Renal cortical epithelial cell (primary cell): ENCODE measurements around the gene TSHZ2. TPM values are rescaled to one million over a fixed set of nuclear protein-coding genes. Genes with fewer than 3 reads are reported as not detected.
A peak's percentile ranks its signal among the peaks of the same experiment; 100 is the strongest.
"Not testable (repeated sequence)": the region's sequence is repeated elsewhere in the genome, so short reads cannot be mapped to it uniquely, and the experiment has no call there.

Source experiments
- DNase-seq: peaks from one replicate; pipeline ENCODE4 v3.0.0-alpha.2; 2011; ENCODE audit warnings: low read depth
- total RNA-seq: library from RNA; depleted of rRNA; stranded (reverse); fragments of >200 nt; gene quantifications from 2 replicates; pipeline ENCODE4 v1.2.3, GENCODE V29; 2014

The TSHZ2 gene
- total RNA-seq, 1 donor from 2014 or later, result 0.30 TPM

DNA sequence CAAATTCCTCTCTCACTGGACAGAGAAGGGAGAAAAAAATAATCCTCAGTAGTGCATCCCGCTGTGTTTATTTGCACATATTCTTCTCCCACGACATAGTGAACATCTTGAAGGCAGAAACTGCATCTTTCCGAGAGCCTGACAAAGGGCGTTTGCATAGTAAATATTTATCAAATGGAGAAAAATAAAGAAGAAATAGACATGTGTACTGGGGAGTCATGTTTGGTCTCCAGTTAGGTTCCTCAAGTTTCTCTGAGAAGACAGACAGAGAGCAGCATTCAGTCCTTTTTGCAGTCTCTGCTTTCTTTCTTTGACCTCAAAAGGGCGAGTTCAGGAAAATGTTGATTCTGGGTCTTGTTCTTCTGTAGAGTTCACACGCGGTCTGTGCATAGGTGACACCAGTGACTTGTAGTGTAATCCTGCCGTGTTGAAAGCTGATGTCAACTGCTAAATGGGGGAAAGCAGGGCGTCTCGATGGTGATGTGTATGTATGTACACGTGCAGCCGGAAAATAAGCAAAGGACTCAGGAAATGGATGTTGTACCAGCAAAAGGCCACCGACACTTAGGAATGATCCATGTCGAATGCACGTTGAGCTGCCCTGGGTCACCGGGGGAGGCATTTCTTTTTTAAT, 335.9 kb downstream of the TSHZ2 start:
- no peak for DNase-seq

DNA sequence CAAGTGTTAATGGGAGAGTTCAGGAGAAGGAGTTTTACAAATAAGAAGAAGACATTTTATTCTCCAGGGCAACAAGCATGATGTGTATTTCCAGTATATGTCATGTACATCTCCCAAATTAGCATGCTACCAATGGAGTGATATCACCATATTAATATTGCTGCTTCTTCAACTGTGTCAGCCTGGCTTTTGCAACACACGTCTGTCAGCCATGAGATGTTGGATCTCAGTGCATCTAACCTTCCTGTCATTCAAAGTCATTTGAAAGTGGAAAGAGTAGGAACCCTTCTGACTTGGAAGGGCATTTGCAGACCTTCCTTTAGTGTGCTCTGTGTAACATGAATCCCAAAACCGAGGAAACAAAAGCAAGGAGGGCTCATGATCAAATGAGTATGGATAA, 337.4 kb downstream of the TSHZ2 start:
- no peak for DNase-seq

DNA sequence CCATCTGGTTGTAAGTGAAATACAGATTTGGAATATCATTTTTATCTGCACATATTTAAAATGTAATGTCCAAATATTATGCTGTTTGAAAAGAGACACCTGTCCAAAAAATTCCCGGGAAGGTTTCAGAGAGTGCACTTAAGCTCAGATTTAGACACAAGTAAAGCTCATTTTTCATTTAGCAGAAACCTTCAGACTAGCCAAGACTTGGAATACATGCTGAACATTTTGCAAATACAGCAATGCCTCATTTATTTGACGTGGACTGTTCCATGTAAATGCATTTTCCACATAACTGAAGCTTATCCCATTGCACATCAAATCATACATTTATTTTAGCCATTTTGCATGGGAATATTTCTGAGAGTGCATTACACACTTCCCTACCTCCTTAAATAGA, 340.8 kb downstream of the TSHZ2 start:
- DNase-seq, result no peak

DNA sequence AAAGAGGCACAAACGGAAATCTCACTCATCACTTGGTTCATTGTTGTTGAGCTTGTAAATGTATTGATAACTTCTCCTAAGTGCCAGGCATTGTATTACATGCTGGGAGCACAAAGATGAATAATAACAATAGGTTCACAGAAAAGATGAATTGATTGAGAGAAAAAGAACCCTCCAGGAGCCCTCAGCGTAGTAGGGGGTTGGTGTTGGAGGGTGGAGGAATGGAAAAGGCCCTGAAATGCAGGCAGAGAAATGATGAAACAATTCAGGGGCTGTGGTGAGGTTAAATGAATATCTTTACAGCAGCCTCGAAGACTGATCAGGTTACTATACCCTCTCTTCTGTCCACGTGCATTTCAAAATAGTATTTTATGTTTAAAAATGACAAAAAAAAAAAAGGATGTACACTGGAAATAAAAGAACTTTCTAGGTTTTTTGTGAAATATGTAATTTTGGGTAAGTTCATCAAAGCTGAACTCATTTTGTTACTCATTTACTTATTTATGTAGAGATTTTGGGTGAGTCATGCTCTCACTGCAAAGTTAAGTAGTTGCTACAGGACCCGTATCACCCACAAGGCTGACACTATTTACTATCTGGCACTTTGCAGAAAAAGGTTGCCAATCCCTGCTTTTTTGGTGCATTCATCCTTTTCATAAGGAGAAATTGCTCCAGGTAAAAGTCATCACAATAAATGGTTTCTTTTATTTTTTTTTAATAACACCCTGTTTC, 344.2 kb downstream of the TSHZ2 start:
- peak; percentile 39 for DNase-seq

DNA sequence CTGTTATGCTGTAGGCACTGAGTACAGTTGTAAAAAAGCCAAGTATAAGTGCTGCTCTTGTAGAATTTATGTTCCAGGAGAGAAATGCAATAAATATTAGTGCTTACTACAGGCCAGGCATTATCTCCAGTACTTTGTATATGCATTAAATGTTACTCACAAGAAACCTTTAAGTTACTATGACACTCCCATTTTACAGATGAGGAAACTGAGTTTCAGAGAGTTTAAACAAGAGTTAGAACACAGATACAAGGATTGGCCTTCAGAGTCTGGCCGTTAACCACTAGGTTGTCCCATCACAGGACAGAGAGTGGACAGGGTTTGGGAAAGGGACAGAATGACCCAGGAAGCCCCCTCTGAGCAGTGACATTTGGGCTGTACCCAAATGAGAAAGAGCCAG, 347.0 kb downstream of the TSHZ2 start:
- DNase-seq, result no peak

DNA sequence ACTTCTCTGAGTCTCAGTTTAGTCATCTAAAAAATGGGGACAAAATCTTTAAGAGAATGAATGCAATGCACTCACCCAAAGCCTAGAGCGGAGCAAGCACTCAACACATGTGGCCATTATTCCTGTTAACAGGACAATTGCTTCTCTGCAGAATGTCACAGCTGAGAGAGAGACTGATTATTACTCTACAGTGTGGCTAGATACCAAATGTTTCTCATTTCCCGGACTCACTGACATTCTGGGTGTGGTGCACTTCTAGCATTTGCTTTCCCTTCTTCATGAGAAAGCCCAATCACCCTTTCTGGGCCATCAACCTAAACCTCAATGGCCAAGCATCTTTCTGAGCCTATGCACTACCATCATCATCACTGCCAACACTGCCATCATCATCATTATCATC, 347.6 kb downstream of the TSHZ2 start:
- DNase-seq, result no peak

DNA sequence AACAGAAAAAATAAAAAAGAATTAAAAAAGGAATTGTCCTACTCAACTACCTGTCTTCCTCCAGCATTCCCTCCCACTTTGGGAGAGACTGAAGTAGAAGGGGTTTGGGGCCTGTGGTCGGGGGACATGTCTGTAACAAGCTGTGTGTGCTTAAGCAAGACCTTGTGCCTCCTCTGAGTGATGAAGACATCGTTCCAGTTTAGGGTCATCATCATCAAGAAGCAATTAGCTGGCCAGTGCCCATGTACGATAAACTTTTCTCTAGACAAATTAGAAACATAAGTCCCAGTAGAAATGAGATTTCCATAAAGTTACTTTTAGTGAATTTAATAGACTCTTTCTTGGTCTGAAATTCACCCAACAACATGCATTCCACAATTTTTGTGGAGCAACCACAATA, 348.5 kb downstream of the TSHZ2 start:
- DNase-seq, result no peak

DNA sequence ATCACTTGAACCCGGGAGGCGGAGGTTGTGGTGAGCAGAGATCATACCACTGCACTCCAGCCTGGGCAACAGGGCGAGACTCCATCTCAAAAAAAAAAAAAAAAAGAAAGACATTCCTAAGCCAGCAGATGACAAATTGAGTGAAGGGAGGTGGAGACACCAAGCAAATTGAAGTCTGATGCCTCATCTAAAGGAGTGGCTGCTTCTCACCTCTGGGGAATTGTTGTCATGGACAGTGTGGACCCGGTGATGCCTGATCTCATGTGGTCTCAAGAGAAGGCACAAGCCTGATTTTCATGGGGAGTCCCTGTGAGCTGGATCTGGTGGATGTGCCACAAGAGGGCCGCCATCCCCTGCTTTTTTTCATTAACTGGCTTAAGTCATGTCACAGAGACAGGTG, 349.4 kb downstream of the TSHZ2 start:
- DNase-seq, result no peak

DNA sequence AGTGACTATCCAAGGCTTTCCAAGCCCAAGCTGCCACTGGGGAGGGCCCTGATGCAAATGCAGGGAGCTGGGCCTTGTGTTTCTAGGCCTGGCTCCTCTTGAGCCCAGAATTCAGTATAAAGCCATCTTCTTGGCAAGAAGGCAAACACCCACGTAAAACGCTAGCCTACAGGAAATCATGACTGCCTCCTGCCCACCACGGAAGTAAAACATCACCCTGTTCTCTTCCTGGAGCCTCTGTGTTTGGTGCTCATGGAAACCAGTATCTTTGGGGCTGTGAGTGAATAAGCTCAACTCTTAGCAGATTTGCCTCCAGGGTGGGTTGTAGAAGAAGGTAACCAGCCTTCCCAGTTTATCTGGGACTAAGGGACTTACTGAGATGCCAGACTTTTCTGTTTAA, 350.5 kb downstream of the TSHZ2 start:
- DNase-seq, result no peak

DNA sequence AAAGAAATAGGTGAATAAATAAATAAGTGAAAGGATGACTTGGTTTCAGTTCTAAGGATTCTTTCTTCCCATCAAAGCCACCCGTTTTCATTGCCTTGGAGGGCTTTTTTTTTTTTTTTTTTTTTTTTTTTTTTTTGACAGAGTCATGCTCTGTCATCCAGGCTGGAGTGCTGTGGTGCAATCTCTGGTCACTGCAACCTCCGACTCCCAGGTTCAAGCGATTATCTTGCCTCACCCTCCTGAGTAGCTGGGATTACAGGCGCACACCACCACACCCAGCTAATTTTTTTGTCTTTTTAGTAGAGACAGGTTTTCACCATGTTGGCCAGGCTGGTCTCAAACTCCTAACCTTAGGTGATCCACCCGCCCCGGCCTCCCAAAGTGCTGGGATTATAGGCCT, 351.3 kb downstream of the TSHZ2 start:
- not testable (repeated sequence) for DNase-seq

DNA sequence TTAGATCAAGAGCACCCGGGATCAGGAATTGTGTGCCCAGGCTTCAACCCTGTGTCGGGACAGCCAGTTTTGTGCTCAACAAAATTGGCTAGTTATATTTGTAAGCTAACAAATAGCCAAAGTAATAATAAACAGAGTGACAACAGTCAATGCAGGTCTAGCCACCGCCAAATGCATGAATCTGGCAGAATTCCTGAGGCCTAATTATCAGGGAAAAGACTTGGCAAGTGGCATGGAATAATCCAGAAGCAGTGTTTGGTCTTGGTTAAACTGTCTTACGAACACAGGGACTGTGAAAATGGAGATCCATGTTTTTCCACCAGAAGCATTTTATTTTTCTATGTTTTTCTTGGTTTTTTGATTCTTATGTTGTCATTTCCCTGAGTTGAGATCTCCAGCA, 352.7 kb downstream of the TSHZ2 start:
- no peak for DNase-seq

DNA sequence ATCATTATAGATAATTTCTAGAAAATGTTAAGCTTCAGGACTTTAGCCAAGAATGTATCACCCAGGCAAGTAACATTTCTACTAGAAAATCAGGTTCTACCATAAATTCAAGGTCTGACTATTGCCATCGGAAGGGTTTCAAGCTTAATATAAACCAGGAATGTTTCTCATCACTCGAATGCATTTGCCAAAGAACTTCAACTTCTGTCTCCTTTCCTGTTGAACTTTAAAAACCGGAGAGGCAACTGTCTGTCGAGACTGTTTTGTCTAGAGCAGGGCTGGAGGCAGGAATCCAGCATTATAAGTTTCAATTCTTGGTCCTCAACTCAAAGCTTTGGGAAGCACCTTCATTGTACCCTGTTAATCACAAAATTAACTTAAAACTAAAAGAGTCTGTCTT, 356.8 kb downstream of the TSHZ2 start:
- DNase-seq, result no peak

DNA sequence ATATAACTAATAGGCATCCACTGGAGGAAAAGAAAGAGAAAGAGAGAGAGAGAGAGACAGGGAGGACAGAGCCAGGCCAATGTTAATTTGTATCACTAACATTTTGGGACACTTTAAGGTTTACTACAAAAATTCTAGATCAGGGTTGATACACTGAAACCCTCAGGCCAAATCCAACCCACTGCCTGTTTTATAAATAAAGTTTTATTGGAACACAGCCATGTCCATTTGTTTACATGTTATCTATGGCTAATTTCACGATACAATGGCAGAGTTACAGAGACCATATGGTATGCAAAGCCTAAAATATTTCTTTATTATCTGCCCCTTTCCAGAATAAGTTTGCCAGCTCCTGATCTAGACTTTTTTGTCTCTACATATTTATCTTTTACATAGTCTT, 357.6 kb downstream of the TSHZ2 start:
- no peak for DNase-seq

DNA sequence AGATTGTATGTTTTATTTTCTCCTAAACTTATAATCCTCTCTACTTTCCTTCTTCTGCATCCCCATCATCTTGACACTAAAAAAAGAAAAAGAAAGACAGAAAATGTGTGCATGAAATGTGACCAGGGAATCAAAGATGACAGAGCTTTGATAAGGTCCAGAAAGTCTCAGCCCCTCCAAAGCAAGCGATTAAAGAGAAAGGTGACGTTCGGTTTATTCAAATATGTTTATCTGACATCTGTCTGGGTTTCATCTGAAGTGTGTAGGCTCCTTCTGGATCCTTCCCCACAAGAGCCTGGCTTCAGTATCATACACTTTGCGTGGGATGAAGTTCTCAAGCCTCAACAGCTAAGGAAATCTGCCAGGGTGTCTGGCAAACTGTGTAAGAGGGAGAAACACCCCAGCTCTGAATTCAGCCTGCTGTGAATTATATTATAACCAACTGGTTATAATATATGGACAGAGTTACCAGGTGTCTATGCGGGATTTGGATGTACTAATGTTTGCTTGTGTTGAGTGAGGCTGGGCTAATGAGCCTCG, 358.5 kb downstream of the TSHZ2 start:
- no peak for DNase-seq

DNA sequence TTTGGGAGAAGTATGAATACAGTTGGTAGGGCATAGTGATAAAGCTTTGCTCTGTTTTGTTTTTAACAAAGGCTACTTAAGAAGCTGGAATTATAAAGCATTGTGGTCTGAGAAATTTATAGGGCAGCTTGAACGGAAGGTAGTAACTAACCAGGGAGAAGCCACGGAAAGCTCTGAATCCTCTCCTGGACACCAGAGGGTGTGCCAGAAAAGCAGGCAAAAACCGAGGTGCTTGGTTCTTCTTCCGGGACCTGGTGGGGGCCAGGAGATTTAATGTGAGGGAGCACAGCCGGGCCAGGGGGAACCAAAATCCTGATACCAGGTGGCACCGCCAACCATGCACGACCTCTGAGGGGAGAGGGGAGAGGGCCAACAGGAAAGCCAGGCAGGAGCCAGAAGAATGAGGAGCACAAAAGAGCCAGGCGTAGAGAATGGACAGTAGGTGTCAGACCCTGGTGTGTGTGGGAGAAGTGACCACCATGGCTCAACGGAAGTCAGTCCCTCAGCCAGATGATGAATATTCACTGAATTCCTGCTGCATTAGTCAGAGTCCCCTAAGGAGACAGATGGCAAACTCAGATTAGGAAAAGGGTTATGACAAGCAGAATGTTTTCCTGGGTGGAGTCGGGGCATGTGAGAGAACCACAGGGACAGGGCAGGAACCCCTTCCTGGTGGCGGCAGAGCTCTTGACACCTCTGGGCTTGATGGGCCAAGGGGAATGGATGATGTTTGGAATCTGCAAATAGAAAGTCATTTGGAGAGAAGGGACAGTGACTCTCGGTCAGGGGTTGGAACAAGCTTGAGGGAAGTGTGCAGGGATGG, 359.2 kb downstream of the TSHZ2 start:
- peak; percentile 31 for DNase-seq

DNA sequence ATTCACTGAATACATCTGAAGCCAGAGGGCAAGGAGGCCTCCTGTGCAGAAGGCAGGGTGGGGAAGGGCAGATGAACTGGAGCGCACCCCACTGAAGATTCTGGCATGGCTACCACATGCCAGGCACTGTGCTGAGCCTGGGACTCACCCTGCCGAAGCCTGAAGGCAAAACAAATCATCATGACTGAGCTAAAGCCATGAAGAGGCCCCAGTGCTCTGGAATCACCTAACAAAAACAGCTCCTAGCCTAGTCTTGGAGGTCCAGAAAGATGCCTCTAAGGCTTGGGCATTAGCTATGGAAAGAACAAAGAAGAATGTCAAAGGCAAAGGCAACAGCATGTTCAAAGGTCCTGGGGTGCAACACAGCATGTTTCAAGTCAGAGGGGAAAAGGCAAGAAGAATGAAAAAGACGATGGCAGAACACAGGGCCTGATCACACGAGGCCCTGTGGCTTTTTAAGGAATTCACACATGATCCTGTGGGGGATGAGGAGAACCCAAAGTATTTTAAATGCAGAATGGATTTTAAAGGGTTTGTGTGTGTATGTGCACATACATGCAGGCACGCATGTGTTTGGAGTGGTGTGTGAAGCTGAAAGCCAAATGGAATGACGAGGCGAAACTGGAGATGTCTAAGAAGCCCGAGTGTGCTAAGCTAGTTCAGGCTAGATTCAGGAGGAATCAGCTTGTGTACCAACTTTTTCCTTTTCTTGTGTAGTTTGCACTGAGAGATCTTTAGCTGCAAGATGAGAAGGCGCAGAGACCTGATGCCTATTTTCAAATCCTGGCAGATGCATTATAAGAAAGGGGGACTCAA, 360.1 kb downstream of the TSHZ2 start:
- no peak for DNase-seq

DNA sequence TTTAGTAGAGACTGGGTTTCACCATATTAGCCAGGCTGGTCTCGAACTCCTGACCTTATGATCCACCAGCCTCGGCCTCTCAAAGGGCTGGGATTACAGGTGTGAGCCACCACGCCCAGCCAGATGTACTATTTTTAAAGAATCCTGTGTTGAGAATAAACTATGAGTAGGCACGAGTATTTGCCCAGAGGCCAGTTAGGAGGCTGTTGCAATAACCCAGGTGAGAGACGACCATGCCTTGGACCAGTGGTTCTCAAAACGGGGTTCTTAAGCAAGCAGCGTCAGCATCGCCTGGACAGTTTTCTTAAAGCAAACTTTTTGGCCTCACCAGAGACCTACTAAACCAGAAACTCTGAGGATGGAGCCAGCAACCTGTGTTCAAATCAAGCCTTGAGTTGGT, 362.7 kb downstream of the TSHZ2 start:
- no peak for DNase-seq

DNA sequence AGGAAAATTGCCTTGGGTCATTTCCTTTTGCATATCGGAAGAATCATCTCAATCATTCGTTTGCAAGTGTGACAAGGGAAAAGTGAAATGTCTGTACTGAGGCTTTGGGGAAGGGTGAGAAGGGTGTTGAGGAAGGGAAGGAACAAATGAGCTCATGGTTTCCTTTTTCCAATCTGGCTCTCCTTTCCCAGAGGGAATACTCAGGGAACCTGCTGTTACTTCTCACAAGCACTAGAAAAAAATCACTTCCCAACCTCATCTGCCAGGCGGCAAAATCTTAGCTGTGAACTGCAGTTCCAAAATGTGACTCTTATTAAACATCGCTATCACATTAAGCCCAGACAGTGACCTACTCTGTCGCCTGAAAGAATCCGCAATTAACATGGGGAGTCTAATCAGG, 363.4 kb downstream of the TSHZ2 start:
- no peak for DNase-seq

DNA sequence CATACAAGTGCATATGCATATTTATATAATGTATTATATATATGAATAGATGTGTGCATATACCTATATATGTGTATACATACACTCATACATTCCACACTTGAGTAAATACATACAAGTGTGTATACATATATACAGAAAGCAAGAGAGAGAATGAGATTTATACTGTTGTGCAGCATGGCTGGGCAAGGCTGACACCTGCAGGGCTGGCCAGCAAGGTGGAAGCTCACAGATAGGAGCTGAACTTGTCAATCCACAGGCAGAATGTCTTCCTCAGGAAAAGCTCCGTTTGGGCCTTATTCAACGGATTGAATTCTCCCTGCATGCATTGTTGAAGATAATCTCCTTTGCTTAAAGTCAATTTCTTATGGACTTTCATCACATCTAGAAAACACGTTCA, 364.7 kb downstream of the TSHZ2 start:
- DNase-seq, result no peak

DNA sequence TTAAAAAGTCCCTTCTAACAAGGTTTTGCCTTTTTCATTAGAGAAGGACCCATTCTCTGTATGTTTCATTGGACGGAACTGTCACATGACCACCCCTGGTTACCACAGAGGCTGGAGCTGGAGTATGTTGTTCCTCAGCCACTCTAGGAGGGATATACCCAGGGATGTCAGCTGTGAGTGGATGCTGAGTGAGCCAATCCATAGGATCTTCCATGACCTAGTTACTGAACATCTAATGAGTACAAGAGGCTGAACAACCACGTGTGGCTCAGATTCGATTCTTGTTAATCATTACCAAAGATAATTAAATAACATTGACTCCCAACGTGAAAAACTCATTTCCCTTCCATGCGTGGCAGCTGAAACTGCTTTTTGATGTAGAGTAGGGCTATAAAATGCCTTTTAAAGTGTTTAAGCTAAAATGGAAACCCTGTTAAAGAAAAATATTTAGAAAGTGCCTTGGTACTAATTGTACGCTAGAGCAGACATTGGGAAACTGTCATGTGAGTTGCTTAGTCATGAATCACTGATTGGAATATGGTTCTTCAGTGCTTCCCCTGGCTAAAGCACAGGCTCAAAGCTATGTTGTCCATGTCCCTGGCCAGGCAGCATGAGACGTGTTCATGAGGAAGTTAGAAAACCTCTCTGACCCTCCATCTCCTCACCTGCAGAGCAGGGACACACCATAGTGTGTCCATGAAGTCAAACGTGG, 365.4 kb downstream of the TSHZ2 start:
- DNase-seq, result peak; percentile 67

DNA sequence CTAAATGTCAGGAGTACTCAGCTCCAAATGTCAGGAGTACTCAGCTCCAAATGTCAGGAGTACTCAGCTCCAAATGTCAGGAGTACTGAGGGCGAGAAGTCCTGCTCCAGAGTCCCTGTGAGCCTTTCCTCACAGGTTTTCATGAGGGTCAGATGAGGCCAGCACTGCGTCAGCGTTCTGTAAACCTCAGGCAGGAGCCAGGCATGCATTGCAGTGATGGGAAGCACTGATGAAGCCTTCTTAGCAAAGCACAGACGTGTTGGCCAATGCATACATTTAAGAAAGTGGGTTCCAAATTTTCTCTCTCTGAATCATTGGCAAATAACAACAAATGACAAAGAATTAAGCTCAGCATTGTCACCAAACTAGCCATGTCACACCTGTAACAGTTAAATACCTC, 366.6 kb downstream of the TSHZ2 start:
- no peak for DNase-seq
